Measurements from ENCODE around the gene PSG7. TPM values are rescaled to one million over a fixed set of nuclear protein-coding genes. Genes with fewer than 3 reads are reported as not detected.
A peak's percentile ranks its signal among the peaks of the same experiment; 100 is the strongest.
"Not testable (repeated sequence)": the region's sequence is repeated elsewhere in the genome, so short reads cannot be mapped to it uniquely, and the experiment has no call there.

Gene PSG7
- total RNA-seq, 3 donors from 2014 or later (not counting 1 experiment from before 2014, with no cell fraction given): not detected

DNA sequence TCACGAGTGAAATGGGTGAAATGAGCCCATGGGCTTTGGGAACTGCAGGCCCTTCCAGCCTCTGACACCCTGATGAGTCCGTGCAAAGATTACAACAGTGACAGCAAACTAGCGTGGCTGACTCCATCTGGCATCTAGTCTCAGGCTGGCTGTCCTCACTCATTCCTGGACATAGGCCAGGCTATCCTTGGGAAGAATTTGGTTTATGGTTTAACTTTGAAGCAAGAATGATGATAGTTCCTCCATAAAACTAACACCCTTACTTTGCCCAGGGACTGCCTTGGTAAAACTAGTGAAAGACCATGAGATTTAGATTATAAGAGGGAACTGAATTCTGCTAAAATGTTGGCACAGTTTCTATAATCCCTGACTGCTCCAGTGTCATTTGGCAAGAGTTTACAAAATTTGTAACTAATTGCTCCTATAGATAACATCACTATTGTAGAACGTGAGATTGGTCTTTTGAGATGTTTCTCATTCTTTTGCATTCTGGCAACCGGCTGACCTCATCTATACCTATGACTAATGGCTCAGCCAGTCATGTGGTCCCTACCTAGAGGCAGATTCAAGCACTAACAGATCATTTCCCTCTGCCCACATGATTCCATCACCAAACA is 4.4 kb downstream of the PSG7 start:
- H3K4me1 ChIP-seq (ENCODE audit: control insufficient read depth, insufficient read depth, low read length); H3K4me3 ChIP-seq (ENCODE audit: low read length); H3K36me3 ChIP-seq (ENCODE audit: control insufficient read depth, insufficient read depth, low read length); intact Hi-C loops (cut with micrococcal nuclease); H3K9me3 Mint-ChIP-seq; DNase-seq; H3K4me1 Mint-ChIP-seq; H3K27ac ChIP-seq (ENCODE audit: low read length); H3K36me3 Mint-ChIP-seq; H3K4me3 Mint-ChIP-seq; H3K27me3 ChIP-seq (ENCODE audit: control insufficient read depth, insufficient read depth, low read length); ATAC-seq; H3K9me3 ChIP-seq (ENCODE audit: control insufficient read depth, insufficient read depth, low read length); H3K27ac Mint-ChIP-seq: not testable (repeated sequence)
- H3K27me3 Mint-ChIP-seq (ENCODE audit: low read depth in 2 of 2): peaks cover 3 to 27% of the 10 kb centered on the region in 2 donors
- 88% methylated on average over 4 of the region's 5 CpGs for WGBS (ENCODE audit: insufficient coverage)

GRCh38 chr19:42930214-42930613 is 6.8 kb downstream of the PSG7 start:
- H3K36me3 Mint-ChIP-seq; H3K4me3 ChIP-seq (ENCODE audit: low read length); intact Hi-C loops (cut with micrococcal nuclease); H3K4me1 Mint-ChIP-seq; H3K4me1 ChIP-seq (ENCODE audit: control insufficient read depth, insufficient read depth, low read length); H3K9me3 Mint-ChIP-seq; ATAC-seq; H3K36me3 ChIP-seq (ENCODE audit: control insufficient read depth, insufficient read depth, low read length); H3K9me3 ChIP-seq (ENCODE audit: control insufficient read depth, insufficient read depth, low read length); H3K27me3 ChIP-seq (ENCODE audit: control insufficient read depth, insufficient read depth, low read length); H3K27ac Mint-ChIP-seq; H3K4me3 Mint-ChIP-seq; H3K27ac ChIP-seq (ENCODE audit: low read length): not testable (repeated sequence)
- peak in 1 of 2 donors; percentile 6 for DNase-seq
- WGBS (ENCODE audit: insufficient coverage): 7% methylated on average over 1 of the region's 1 CpG
- peaks cover 7 to 34% of the 10 kb centered on the region in 2 donors for H3K27me3 Mint-ChIP-seq (ENCODE audit: low read depth in 2 of 2)

DNA sequence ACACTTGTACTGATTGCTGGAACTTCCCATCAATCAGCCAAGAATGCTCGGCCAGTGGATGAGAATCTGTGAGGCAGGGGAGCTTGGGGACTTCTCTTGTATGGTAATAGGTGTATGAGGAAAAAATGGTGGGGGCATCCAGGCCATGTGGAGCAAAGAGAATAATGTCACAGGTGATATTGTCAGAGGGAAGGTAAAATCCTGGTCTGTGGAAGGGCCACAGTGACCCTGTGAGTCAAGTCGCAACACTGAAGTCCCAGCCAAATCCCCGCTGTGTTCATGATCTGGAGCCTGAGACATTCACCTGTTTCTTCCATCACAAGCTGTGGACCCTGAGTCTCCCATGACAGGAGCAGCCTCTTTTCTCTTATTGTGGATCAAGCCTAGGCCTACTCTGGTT is 8.1 kb downstream of the PSG7 start:
- ATAC-seq (no peak), DNase-seq (no peak)
- Histone ChIP-seq H3K27me3 (ENCODE audit: control insufficient read depth, insufficient read depth, low read length) (no peaks in the 10 kb centered on the region), H3K36me3 (ENCODE audit: control insufficient read depth, insufficient read depth, low read length) (no peaks in the 10 kb centered on the region), H3K9me3 (ENCODE audit: control insufficient read depth, insufficient read depth, low read length) (no peaks in the 10 kb centered on the region), H3K27ac (ENCODE audit: low read length) (no peak overlapping the region), H3K4me1 (ENCODE audit: control insufficient read depth, insufficient read depth, low read length) (no peaks in the 10 kb centered on the region), H3K4me3 (ENCODE audit: low read length) (no peak overlapping the region)
- Mint-ChIP-seq H3K27ac (no peak overlapping the region), H3K9me3 (no peaks in the 10 kb centered on the region), H3K4me1 (no peaks in the 10 kb centered on the region), H3K27me3 (ENCODE audit: low read depth in 2 of 2) (peaks cover 7 to 34% of the 10 kb centered on the region in 2 donors), H3K36me3 (no peaks in the 10 kb centered on the region), H3K4me3 (no peak overlapping the region)
- intact Hi-C loops (cut with micrococcal nuclease): no loop called here
- no peak for TF ChIP-seq CTCF (IDR thresholded peaks at IDR 0.05)
- WGBS (ENCODE audit: insufficient coverage): 95% methylated on average over 3 of the region's 3 CpGs

DNA sequence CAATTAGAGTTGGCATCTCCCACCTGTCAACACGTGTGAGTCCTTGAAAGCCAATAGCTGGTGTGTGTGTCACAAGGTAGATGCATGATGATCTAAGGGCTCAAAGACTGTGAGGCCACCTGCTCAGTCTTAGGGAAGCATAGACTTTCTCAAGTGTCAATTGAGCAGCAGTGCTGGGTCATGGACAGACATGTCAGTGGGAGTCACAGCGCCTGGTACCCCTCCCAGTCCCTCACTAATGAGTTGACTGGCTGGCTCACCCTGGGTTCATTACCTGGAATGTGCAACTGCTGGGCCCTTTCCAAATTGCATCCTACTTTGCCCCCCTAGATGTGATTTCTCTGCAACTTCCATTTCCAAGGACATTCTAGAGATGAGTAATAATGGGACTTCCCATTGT is 10.2 kb downstream of the PSG7 start:
- H3K27ac ChIP-seq (ENCODE audit: low read length): no peak overlapping the region
- H3K27me3 ChIP-seq (ENCODE audit: control insufficient read depth, insufficient read depth, low read length): no peaks in the 10 kb centered on the region
- 51% methylated on average over 2 of the region's 2 CpGs for WGBS (ENCODE audit: insufficient coverage)
- Mint-ChIP-seq H3K27me3 (ENCODE audit: low read depth in 2 of 2) (peaks cover 10 to 27% of the 10 kb centered on the region in 2 donors), H3K4me1 (no peaks in the 10 kb centered on the region), H3K36me3 (no peaks in the 10 kb centered on the region), H3K27ac (no peak overlapping the region), H3K4me3 (no peak overlapping the region), H3K9me3 (no peaks in the 10 kb centered on the region)
- no peak for TF ChIP-seq CTCF (IDR thresholded peaks at IDR 0.05)
- H3K9me3 ChIP-seq (ENCODE audit: control insufficient read depth, insufficient read depth, low read length): no peaks in the 10 kb centered on the region
- intact Hi-C loops (cut with micrococcal nuclease): no loop called here
- ATAC-seq (no peak), DNase-seq (no peak)
- no peaks in the 10 kb centered on the region for H3K36me3 ChIP-seq (ENCODE audit: control insufficient read depth, insufficient read depth, low read length)
- H3K4me1 ChIP-seq (ENCODE audit: control insufficient read depth, insufficient read depth, low read length): no peaks in the 10 kb centered on the region
- H3K4me3 ChIP-seq (ENCODE audit: low read length): no peak overlapping the region
